HG02973 (cell line): ENCODE results near the gene CTCF.

Experiments used
- ATAC-seq: cut with Tn5 transposase; IDR thresholded peaks from one replicate; pipeline ENCODE4 v1.9.1; 2021; ENCODE audit warnings: moderate library complexity; ENCODE audit not compliant: unreplicated experiment

Gene CTCF

DNA sequence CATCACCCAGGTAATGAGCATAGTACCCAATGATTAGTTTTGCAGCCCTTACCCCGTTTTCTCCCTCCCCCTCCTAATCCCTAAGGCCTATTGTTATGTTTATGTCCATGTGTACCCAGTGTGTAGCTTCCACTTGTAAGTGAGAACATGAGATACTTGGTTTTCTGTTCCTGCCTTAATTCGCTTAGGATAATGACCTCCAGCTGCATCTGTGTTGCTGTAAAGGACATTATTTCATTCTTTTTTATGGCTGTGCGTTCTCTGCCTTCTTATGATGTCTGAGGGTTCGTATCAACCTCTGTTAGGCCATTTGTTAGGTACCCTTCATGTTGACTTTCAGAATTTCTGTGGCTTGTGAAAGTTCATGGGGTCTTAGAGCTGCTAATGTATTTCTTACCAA lies 31.0 kb downstream of the CTCF start:
- no peak for ATAC-seq

DNA sequence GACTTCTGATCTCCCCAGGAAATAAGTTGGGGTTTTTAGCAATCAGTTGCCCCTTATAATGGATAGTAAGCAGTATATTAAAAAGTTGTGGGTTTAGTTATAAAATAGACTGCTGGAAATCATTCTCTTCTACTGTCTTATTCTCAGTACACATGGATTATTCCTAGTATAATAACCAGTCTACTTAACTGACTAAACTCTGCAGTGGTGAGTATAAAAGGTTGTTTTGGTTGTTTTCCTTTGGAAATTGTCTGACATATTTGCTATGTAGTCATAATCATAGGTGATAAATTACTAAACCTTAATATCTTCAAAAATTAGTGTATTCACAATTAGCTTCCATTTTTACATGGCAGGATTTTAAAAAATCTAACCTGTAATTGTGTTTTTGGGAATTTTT lies 31.4 kb downstream of the CTCF start:
- no peak for ATAC-seq

DNA sequence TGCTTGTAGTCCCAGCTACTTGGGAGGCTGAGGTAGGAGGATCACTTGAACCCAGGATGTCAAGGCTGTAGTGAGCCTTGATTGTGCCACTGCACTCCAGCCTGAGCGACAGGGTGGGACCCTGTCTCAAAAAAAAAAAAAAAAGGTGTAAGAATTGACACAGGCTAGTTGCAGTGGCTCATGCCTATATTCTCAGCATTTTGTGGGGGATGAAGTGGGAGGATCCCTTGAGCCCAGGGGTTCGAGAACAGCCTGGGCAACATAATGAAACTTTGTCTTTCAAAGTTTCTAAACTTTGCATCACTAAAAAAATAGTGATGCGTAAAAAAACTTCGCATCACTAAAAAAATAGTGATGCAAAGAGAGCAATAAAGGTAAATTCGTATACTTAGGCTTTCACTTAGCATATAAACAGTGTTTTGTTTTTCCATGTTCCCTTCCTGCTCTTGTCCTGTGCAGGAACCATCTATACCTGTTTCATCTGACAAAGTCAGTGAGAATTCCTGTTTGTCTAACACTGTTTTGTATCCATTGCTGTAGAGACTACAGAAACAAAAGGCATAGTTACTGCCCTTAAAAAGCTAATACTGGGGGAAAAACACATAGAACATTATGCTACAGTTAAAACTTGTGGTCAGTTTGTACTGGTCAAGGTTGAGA lies 32.1 kb downstream of the CTCF start:
- ATAC-seq: no peak

DNA sequence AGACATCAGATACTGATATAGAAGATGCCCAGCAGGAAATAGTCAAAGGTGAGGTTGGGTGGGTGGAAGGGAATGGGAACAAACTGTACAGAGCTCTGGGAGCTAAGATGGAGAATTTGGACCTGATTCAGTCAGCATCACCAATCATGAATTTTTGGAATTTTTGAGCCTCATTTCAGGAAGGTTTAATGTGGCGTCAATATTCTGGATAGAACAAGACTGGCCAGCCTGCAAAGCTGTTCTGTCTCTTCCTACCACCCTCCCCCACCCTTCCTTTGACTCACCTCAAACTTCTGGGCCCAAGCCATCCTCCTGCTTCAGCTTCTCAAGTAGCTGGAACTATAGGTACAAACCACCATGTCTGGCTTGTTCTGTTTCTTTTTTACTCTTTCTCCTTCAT lies 32.6 kb downstream of the CTCF start:
- no peak for ATAC-seq

DNA sequence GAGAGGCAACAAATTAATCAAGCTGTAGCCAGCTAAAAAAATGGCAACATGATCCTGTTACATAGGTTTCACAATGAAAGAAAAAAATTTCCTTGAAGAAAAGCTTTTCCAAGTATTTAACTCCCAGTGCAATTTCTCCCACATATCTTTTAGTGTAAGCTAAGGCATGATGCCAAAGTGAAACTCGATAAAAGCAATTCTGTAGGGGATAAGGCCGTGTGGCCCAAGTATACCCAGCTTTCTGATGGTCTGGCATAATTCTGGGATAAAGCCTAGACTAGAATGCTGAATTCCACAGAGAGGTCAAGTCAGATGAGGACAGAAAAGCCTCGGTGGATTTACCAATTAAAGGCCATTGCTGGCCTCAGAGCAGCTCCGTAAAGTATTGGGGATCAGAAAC lies 36.2 kb downstream of the CTCF start:
- ATAC-seq: no peak

DNA sequence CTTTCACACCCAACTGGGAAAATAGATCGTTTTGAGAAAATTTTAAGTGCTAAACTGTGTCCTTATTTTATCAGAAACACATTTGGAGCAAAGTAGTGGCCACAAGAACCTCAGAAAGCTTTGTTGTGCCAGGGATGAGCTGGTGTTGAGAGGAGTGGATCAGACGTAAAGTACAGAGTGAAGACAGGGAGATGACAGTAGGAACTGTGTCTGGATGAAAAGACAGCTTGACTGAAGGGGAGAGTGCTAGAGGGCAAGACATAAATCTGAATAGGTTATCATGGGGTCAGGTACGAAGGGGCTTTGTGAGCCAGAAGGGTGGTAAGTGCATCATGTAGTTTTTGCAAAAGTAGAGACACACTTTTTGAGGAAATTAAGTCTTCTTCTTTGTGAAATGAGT lies 43.3 kb downstream of the CTCF start:
- ATAC-seq: no peak

DNA sequence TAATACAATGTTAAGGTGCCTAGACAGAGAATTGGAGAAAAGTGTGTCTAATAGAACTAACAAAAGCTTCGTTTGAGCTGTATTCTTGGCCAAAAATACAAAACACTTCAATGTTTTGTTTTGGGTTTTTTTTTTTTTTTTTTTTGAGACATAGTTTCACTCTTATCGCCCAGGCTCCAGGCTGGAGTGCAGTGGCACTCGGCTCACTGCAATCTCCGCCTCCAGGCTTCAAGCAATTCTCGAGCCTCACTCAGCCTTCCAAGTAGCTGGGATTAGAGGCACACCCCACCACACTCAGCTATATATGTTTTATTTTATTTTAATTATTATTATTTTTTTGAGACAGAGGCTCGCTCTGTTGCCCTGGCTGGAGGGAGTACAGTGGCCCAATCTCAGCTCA lies 44.3 kb downstream of the CTCF start:
- no peak for ATAC-seq

DNA sequence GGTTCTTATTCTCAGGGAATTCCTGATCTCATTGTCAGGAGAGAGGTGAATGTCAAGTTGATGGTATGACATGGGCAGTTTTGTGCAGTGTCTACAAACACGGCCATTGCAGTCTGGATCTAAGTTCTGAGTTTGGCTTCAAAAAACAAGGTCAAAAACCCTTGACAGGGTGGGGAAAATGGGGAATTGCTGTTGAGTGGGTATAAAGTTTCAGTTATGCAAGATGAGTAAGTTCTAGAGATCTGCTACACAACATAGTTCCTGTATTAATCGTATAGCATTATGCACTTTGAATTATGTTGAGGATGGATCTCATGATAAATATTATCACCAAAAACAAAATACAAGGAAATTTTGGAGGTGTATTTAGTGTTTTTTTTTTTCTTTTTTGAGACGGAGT lies 46.0 kb downstream of the CTCF start:
- ATAC-seq: no peak

DNA sequence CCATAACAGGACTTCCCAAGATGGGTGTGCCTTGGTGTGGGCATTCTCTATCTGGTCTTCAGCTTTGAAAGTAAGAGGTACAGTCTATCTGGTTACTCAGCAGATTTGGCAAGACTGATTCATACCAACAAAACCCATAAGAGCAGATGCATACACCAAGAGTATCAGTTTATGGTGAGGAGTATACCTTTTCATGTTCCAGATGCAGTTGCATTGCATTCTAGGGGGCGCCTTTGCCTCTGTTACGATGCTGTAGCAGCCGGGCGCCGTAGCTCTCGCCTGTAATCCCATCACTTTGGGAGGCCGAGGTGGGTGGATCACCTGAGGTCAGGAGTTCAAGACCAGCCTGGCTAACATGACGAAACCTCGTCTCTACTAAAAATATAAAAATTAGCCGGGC lies 51.5 kb downstream of the CTCF start:
- ATAC-seq: no peak

DNA sequence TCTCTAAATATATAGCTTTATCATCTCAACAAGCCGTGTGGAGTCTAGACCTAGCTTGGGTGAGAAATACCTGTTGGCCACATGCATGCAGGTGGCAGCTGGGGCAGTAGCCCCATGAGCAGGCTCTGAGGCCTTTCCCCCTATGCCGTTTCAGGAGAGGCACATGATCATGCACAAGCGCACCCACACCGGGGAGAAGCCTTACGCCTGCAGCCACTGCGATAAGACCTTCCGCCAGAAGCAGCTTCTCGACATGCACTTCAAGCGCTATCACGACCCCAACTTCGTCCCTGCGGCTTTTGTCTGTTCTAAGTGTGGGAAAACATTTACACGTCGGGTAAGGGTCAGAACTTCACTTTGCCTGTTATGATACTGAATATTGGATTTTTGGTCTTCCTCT lies 65.9 kb downstream of the CTCF start:
- no peak for ATAC-seq

DNA sequence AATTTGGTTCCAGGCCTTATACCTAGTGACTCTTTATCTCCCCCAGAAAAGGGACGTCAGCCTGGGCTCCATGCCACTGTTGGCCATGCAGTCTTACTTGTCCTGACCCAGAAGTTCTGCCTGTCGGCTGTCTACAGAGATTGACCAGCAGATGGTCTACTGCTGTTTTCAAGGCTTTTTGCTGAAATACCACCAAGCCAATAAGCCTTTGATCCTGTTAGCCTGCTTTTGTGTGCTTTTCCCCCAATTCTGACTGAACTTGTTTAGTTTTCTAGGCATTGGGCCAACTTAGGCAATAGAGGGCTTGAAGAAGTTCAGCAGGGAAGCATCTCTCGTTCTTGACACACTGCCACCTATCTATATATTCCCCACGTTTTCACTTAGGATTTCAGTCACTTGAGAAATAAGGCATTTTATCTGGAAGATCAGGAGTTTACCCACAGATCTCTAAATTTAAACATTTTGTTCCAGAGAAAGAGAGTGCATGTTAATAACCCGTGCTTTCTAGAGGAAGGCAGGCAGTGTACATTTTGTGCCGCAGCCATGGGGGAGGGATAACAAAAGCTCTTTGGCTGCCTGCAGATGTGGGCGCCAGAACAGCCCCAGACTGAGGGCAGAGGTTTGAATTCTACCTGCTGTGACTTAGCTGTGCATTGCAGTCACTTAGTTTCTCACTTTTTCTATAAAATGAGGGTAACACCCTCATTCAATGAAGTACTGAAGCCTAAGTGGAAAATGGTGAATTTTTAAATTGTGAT lies 70.3 kb downstream of the CTCF start:
- ATAC-seq: no peak

DNA sequence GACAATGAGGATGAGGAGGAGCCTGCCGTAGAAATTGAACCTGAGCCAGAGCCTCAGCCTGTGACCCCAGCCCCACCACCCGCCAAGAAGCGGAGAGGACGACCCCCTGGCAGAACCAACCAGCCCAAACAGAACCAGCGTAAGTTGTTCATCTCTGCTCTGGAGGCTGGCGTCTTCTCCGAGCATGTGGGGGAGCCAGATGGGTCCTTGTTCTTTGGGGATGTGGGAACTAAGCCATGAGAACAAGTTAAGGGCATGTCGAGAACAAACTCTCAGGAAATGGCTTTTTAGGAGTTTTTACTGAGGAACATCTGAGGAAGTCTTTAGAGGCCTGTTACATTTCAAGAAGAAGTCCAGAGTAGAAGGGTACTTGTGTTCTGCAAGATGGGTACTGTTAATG lies 74.4 kb downstream of the CTCF start:
- no peak for ATAC-seq

DNA sequence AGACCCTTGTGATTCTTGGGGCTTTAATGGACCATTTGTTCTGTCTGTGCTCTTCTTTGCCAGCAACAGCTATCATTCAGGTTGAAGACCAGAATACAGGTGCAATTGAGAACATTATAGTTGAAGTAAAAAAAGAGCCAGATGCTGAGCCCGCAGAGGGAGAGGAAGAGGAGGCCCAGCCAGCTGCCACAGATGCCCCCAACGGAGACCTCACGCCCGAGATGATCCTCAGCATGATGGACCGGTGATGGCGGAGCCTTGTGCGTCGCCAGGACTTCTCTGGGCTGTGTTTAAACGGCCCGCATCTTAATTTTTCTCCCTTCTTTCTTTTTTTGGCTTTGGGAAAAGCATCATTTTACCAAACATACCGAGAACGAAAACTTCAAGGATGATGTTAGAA lies 75.3 kb downstream of the CTCF start:
- no peak for ATAC-seq

DNA sequence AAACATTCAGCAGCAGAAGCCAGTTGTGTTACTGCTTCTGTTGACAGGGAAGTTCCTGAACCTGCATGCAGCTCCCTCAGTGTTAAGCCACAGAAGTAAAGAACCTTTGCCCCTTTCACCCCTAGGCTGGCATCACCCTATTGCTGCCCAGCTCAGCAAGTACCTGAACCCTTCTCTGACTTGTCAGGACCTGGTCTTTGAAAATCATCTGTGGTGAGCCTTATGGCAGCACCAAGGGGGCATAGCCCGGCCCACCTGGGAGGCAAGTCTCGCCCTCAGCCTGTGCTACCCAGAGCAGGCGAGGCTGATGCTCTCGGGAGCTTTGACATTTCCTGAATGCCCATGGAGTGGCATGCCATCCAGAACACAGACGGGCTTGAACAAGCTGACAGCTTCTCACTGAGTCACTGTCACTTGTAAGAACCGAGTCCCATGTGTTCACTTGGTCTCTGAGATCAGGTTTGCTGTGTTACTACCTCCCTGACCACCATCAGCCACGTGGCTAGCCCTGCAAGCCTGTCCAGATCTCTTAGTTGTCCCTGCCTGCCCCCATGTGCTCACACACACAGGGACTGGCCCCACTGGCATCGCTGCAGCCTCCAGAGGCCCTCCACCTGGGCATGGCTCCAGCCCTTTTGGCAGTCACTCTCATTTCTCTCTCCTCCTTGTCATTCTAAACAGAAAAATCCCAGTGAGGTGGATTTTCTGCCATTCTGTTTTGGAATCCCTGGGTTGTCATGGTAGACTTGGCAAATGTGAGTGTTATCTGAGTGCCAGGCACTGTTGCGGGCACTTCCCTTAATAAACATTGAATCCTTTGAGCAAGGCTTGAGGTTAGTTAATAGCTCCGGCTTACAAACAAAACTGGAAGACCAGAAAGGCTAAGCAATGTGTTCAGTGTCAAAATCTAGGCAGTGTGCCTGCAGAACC lies 79.7 kb downstream of the CTCF start:
- ATAC-seq: no peak

DNA sequence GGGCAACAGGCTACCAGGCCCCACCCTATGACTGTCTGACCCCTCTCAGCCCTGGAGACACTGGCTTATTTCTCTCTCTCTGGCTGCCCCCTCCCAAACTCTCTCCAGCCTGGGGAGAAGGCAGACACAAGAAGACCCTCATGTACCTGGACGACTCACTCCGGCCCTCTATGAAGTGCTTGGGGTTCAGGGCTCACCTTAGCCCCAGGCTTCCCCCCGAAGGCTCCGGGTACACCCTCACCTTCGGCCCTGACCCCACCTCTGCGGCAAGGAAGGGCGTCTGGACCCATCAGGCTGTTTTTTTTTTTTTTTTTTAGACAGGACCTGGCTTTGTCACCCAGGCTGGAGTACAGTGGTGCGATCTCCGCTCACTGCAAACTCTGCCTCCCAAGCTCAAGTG lies 81.7 kb downstream of the CTCF start:
- ATAC-seq: no peak

DNA sequence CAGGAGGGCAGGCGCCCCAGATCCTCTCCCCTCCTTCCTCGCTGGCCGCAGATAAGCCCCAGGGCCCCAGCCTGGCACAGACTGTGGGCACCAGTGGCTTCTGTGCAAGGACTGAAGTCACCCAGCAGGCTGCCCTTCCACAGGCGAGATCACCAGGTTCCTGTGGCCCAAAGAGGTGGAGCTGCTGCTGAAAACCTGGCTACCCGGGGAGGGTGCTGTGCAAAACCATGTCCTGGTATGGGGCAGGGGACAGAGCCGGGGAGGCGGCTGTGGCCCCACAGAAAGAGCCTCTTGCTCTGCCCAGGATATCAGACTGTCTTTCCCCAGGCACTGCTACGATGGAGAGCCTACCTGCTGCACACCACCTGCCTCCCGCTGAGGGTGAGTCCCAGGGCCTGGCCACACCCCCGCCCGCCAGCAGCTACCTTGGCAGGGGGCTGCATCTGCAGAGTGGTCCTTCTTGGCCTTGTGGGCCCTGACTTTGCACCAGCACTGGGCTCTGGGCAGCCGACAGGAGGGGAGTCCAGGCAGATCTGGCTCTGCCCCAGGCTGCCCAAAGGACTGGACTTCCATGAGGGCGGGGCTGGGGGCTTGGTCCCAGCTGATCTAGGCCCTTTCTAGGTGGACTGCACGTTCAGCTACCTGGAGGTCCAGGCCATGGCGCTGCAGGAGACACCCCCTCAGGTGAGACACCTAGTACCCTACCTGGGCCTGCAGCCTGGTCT lies 83.2 kb downstream of the CTCF start:
- no peak for ATAC-seq

DNA sequence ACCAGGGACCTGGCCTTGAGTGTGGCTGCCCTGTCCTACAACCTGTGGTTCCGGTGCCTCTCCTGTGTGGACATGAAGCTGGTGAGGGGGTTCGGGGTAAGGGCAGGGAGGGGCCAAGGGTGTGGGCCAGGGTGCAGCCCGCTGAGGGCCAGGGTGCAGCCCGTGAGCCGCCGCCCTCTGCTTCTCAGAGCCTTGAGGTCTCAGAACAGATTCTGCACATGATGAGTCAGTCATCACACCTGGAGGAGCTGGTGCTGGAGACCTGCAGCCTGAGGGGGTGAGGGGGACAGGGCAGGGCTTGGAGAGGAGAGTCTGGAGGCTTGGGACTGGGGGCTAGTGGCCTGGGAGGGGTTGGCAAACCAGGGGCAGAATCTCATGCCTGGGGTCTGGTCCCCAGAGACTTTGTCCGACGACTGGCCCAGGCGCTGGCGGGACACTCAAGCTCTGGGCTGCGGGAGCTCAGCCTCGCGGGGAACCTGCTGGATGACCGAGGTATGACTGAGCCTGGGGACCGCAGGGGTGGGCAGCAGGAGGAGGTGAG lies 84.9 kb downstream of the CTCF start:
- no peak for ATAC-seq

DNA sequence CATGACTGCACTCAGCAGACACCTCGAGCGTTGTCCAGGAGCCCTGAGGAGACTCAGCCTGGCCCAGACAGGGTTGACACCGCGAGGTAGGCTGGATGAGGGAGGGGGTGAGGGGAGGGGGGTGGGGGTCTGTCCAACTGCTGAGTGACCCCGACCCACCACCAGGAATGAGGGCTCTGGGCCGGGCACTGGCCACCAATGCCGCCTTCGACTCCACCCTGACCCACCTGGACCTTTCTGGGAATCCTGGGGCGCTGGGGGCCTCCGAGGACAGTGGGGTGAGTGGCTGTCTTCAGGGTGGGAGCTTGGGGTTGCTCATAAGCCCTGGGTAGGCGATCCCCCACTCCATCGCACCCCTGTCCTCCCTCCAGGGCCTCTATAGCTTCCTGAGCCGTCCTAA lies 85.4 kb downstream of the CTCF start:
- ATAC-seq: no peak

DNA sequence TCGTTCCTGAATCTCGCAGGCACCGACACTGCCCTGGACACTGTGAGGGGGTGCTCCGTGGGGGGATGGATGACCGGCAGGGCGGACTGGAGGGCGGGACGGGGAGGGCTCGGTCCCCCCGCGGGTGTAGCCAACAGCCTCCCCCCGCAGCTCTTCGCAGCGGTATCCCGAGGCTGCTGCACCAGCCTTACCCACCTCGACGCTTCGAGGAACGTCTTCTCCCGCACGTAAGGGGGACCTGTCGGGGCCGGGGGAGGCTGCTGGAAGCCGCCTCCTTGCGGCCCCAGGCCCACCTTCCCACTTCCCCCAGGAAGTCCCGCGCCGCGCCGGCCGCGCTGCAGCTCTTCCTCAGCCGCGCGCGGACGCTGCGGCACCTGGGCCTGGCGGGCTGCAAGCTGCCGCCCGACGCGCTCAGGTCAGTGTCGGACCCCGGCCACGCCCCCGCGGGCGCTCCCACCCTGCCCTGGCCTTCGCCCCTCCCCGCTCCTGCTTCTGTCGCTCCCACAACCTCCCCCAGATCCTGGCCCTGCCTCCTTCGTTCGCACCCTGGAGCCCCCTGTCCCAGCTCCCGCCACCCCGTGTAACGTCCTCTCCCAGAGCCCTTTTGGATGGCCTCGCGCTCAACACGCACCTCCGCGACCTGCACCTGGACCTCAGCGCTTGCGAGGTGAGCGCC lies 85.9 kb downstream of the CTCF start:
- ATAC-seq: no peak

DNA sequence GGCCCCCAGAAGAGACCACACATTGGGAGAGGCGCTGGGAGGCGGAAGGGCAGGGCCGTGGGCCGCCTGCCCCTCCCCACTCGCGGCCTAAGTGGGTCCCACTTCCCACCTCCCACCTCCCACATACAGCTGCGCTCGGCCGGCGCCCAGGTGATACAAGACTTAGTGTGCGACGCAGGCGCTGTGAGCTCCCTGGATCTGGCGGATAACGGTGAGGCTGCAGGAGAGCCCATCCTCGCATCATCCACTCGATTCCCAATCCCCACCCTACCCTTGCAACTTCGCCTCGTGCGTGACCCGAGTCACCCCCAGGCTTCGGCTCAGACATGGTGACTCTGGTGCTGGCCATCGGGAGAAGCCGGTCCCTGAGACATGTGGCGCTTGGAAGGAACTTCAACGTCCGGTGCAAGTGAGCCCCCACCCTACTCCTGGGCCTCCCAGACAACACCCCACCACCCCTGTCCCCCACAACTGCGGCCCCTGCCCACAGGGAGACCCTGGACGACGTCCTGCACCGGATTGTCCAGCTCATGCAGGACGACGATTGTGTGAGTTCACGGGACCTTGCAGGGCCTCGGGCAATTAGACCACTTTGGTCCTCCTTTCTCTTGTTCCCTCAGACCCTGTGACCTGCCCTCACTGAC lies 86.6 kb downstream of the CTCF start:
- ATAC-seq: no peak
